ENCODE measurements around the gene SECISBP2.

DNA sequence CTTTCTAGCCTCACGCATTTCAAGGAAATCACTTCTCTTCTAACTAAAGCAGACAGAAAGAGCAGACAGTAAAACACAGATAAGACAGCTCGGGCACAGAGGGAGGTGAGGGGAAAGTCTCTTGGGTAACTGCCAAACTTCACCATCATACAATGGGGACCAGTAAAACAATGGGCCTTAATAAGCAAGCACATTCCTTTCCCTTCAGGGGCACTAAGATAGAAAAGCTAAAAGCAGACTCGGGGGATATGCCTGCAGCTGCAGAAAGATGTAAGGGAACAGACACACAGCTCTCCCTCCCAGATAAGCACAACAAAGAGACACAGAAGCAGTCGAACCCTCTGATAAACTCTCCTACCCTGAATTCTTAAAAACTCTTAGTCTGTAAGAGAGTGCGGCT, 22.9 kb upstream of the SECISBP2 start:
- TF ChIP-seq, protein P1, sequence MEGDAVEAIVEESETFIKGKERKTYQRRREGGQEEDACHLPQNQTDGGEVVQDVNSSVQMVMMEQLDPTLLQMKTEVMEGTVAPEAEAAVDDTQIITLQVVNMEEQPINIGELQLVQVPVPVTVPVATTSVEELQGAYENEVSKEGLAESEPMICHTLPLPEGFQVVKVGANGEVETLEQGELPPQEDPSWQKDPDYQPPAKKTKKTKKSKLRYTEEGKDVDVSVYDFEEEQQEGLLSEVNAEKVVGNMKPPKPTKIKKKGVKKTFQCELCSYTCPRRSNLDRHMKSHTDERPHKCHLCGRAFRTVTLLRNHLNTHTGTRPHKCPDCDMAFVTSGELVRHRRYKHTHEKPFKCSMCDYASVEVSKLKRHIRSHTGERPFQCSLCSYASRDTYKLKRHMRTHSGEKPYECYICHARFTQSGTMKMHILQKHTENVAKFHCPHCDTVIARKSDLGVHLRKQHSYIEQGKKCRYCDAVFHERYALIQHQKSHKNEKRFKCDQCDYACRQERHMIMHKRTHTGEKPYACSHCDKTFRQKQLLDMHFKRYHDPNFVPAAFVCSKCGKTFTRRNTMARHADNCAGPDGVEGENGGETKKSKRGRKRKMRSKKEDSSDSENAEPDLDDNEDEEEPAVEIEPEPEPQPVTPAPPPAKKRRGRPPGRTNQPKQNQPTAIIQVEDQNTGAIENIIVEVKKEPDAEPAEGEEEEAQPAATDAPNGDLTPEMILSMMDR (IDR thresholded peaks at IDR 0.05; ENCODE audit: insufficient read depth, low read length, poor library complexity, severe bottlenecking) = no peak
- no peak for TF ChIP-seq EZH2phosphoT487 (conservative IDR thresholded peaks at IDR 0.05; ENCODE audit: low read length)

Measured in SU-DHL-6 (cell line).